Measurements from ENCODE around the gene CD48. TPM values are rescaled to one million over a fixed set of nuclear protein-coding genes. Genes with fewer than 3 reads are reported as not detected.

Gene CD48
- total RNA-seq = 10 to 100 TPM in 1 of 2 donors, 1 to 10 TPM in 1; 7.0 to 10.0 TPM
- 1 to 10 TPM; 2.5 to 3.2 TPM for polyA plus RNA-seq

- Histone ChIP-seq H3K9ac (ENCODE audit: low read depth in 1 of 2, low read length in 2 of 2) (peak within 1 kb of the TSS; percentile 7 to 72), H3K36me3 (ENCODE audit: control insufficient read depth in 4 of 4, insufficient read depth in 3 of 4, low read depth in 1 of 4, low read length in 3 of 4) (no peaks in the 10 kb centered on the region), H3K27me3 (ENCODE audit: control insufficient read depth in 4 of 4, insufficient read depth in 4 of 4, low read length in 3 of 4) (no peaks in the 10 kb centered on the region), H3K9me3 (ENCODE audit: control insufficient read depth in 4 of 4, low read length in 3 of 4) (no peaks in the 10 kb centered on the region), H3K4me1 (ENCODE audit: control insufficient read depth in 4 of 4, insufficient read depth in 4 of 4, low read length in 3 of 4) (no peaks in the 10 kb centered on the region), H3K27ac (ENCODE audit: low read depth in 1 of 2, low read length in 2 of 2) (peak within 1 kb of the TSS; percentile 59 to 76), H3K4me3 (ENCODE audit: low read depth in 1 of 3, low read length in 3 of 3) (peak within 1 kb of the TSS; percentile 12 to 54 (median 42))
- 61% methylated on average over 9 of the region's 9 CpGs for WGBS
- no peak for DNase-seq (ENCODE audit: low spot score)
- TF ChIP-seq REST (IDR thresholded peaks at IDR 0.05) (no peak), FOXA2 (IDR thresholded peaks at IDR 0.05) (no peak), EGR1 (IDR thresholded peaks at IDR 0.05; ENCODE audit: low read depth in 2 of 2) (no peak)
Measured at GRCh38 chr1:160711602-160712311, at the start of gene CD48. Gene CD48 (minus strand): TSS chr1:160711822. CDS start chr1:160711763, 59 bp downstream.

DNA sequence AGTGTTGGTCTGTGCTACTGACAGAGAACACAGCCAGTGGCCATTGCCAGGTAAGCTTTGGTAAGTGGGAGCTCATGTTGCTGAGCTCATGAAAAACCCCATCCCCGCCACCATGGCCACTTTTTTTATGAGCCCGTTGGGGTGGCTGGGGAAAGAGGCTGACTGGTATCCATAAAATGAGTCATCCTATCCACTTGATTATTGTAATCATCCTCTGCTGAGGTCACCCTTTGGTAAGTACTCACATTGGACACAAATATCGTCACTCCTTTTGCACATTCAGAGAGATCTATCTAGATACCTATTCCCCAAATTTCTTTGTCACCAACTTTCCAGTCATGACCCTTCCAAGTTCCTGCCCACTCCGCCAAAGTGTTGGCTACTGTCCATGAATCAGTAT is 49.4 kb upstream of the CD48 start:
- TF ChIP-seq YY1 (IDR thresholded peaks at IDR 0.05) = no peak
- TF ChIP-seq HNF4A (conservative IDR thresholded peaks at IDR 0.05) = no peak
- TF ChIP-seq MAX (IDR thresholded peaks at IDR 0.05) = no peak
- TF ChIP-seq ATF3 (IDR thresholded peaks at IDR 0.05) = no peak
- TF ChIP-seq, protein P1, sequence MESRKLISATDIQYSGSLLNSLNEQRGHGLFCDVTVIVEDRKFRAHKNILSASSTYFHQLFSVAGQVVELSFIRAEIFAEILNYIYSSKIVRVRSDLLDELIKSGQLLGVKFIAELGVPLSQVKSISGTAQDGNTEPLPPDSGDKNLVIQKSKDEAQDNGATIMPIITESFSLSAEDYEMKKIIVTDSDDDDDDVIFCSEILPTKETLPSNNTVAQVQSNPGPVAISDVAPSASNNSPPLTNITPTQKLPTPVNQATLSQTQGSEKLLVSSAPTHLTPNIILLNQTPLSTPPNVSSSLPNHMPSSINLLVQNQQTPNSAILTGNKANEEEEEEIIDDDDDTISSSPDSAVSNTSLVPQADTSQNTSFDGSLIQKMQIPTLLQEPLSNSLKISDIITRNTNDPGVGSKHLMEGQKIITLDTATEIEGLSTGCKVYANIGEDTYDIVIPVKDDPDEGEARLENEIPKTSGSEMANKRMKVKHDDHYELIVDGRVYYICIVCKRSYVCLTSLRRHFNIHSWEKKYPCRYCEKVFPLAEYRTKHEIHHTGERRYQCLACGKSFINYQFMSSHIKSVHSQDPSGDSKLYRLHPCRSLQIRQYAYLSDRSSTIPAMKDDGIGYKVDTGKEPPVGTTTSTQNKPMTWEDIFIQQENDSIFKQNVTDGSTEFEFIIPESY (IDR thresholded peaks at IDR 0.05) = no peak
- no peak for TF ChIP-seq REST (IDR thresholded peaks at IDR 0.05)
- no peak for TF ChIP-seq RAD21 (IDR thresholded peaks at IDR 0.05)
- no peak for TF ChIP-seq TAF1 (conservative IDR thresholded peaks at IDR 0.05)
- no peak for TF ChIP-seq FOXA1 (IDR thresholded peaks at IDR 0.05)
- TF ChIP-seq SP1 (IDR thresholded peaks at IDR 0.05) = no peak
- H3K36me3 ChIP-seq (ENCODE audit: control insufficient read depth in 4 of 4, insufficient read depth in 3 of 4, low read depth in 1 of 4, low read length in 3 of 4) = no peaks in the 10 kb centered on the region
- H3K4me3 ChIP-seq (ENCODE audit: low read depth in 1 of 3, low read length in 3 of 3) = no peak overlapping the region
- no peaks in the 10 kb centered on the region for H3K27me3 ChIP-seq (ENCODE audit: control insufficient read depth in 4 of 4, insufficient read depth in 4 of 4, low read length in 3 of 4)
- DNase-seq (ENCODE audit: low spot score) = no peak
- H3K4me1 ChIP-seq (ENCODE audit: control insufficient read depth in 4 of 4, insufficient read depth in 4 of 4, low read length in 3 of 4) = peaks cover 0 to 8% (median 4%) of the 10 kb centered on the region in 4 donors
- no peak overlapping the region for H3K9ac ChIP-seq (ENCODE audit: low read depth in 1 of 2, low read length in 2 of 2)
- 96% methylated on average over 4 of the region's 4 CpGs for WGBS
- no peaks in the 10 kb centered on the region for H3K9me3 ChIP-seq (ENCODE audit: control insufficient read depth in 4 of 4, low read length in 3 of 4)
- no peak overlapping the region for H3K27ac ChIP-seq (ENCODE audit: low read depth in 1 of 2, low read length in 2 of 2)

Data from liver (tissue), 9 donors.